Activated CD4-positive, alpha-beta memory T cell treated with anti-CD3 and anti-CD28 coated beads, Interleukin-2, amount 10 ng/mL, durations not matched to agents 7 days and 5 days (primary cell): ENCODE results near the gene RPS6KA2. TPM values are rescaled to one million over a fixed set of nuclear protein-coding genes. Genes with fewer than 3 reads are reported as not detected.

Source experiments
- CTCF ChIA-PET: fragments of 350-600 bp; sonication (Branson Sonifier 250); formaldehyde crosslinking; loops from one replicate; lab custom pipeline; 2021; ENCODE audit warnings: antibody characterized with exemption, inconsistent platforms; lab: Charles Lee
- POLR2A ChIA-PET: fragments of 350-600 bp; sonication (Branson Sonifier 250); formaldehyde crosslinking; loops from one replicate; lab custom pipeline; 2021; ENCODE audit warnings: antibody characterized with exemption; lab: Charles Lee
- DNase-seq: peaks from one replicate; pipeline ENCODE4 v3.0.0-alpha.2; 2020
- H3K27ac Mint-ChIP-seq: one replicate; pipeline ENCODE4 v1.8.0; 2021; ENCODE audit warnings: mild to moderate bottlenecking, mixed read lengths
- H3K27me3 Mint-ChIP-seq: one replicate; pipeline ENCODE4 v1.8.0; 2021; ENCODE audit warnings: mixed read lengths
- H3K36me3 Mint-ChIP-seq: one replicate; pipeline ENCODE4 v1.8.0; 2021; ENCODE audit warnings: low read depth, mixed read lengths
- H3K4me1 Mint-ChIP-seq: one replicate; pipeline ENCODE4 v1.8.0; 2021; ENCODE audit warnings: mixed read lengths
- H3K4me3 Mint-ChIP-seq: one replicate; pipeline ENCODE4 v1.8.0; 2021; ENCODE audit warnings: mild to moderate bottlenecking, mixed read lengths
- H3K9me3 Mint-ChIP-seq: one replicate; pipeline ENCODE4 v1.8.0; 2021; ENCODE audit warnings: mixed read lengths
- total RNA-seq, 2 experiments: library from RNA; stranded (reverse); gene quantifications; one replicate each; pipeline ENCODE4 v1.2.3, GENCODE V29; 2021

Gene RPS6KA2
- total RNA-seq, 2 experiments from 2014 or later = 6.3 to 6.5 TPM

- H3K4me1 Mint-ChIP-seq = peaks cover 1% of the 10 kb centered on the region
These were observed 110.7 kb downstream of the RPS6KA2 start for GRCh38 chr6:166516251-166516884.

GRCh38 chr6:166515072-166515810 is 111.8 kb downstream of the RPS6KA2 start:
- DNase-seq = no peak
- POLR2A ChIA-PET = no interaction called here
- no peaks in the 10 kb centered on the region for H3K27me3 Mint-ChIP-seq
- H3K27ac Mint-ChIP-seq = no peak overlapping the region
- peaks cover 1% of the 10 kb centered on the region for H3K4me1 Mint-ChIP-seq
- no peak overlapping the region for H3K4me3 Mint-ChIP-seq
- CTCF ChIA-PET = no interaction called here
- H3K9me3 Mint-ChIP-seq = no peaks in the 10 kb centered on the region
- H3K36me3 Mint-ChIP-seq = no peaks in the 10 kb centered on the region

More at GRCh38 chr6:166516251-166516884, 110.7 kb downstream of the RPS6KA2 start:
- Mint-ChIP-seq H3K27me3 (no peaks in the 10 kb centered on the region), H3K9me3 (no peaks in the 10 kb centered on the region), H3K4me3 (no peak overlapping the region), H3K36me3 (no peaks in the 10 kb centered on the region), H3K27ac (no peak overlapping the region)
- POLR2A ChIA-PET = no interaction called here
- CTCF ChIA-PET = no interaction called here
- no peak for DNase-seq

GRCh38 chr6:166514196-166514595 is 112.9 kb downstream of the RPS6KA2 start:
- ChIA-PET CTCF (no interaction called here), POLR2A (no interaction called here)
- Mint-ChIP-seq H3K9me3 (no peaks in the 10 kb centered on the region), H3K36me3 (no peaks in the 10 kb centered on the region), H3K27ac (no peak overlapping the region), H3K4me3 (no peak overlapping the region), H3K4me1 (peaks cover 1% of the 10 kb centered on the region), H3K27me3 (no peaks in the 10 kb centered on the region)
- DNase-seq = no peak

- Mint-ChIP-seq H3K4me1 (peaks cover 1% of the 10 kb centered on the region), H3K9me3 (no peaks in the 10 kb centered on the region), H3K27me3 (no peaks in the 10 kb centered on the region), H3K36me3 (no peaks in the 10 kb centered on the region), H3K27ac (no peak overlapping the region), H3K4me3 (no peak overlapping the region)
- CTCF ChIA-PET = interaction anchor here (1.0 to 1.2 kb wide), 2 partner anchors 12 to 18 kb away, joined by 3 read pairs; no protein-coding TSS in a partner anchor
- DNase-seq = peak; percentile 32
- POLR2A ChIA-PET = interaction anchor here (1.0 kb wide), 1 partner anchor 19 kb away, joined by 3 read pairs; no protein-coding TSS in a partner anchor
These were observed 114.5 kb downstream of the RPS6KA2 start for GRCh38 chr6:166512567-166512966.

- Mint-ChIP-seq H3K36me3 (no peaks in the 10 kb centered on the region), H3K27me3 (no peaks in the 10 kb centered on the region), H3K4me1 (peaks cover 1% of the 10 kb centered on the region), H3K27ac (no peak overlapping the region), H3K4me3 (no peak overlapping the region), H3K9me3 (no peaks in the 10 kb centered on the region)
- no peak for DNase-seq
- CTCF ChIA-PET = interaction anchor here (1.2 kb wide), 1 partner anchor 19 kb away, joined by 3 read pairs; no protein-coding TSS in a partner anchor
- POLR2A ChIA-PET = no interaction called here
These were observed 115.7 kb downstream of the RPS6KA2 start for GRCh38 chr6:166511316-166511715.

GRCh38 chr6:166509193-166509592 is 117.9 kb downstream of the RPS6KA2 start:
- DNase-seq = no peak
- H3K27me3 Mint-ChIP-seq = no peaks in the 10 kb centered on the region
- POLR2A ChIA-PET = no interaction called here
- no peak overlapping the region for H3K4me3 Mint-ChIP-seq
- no peaks in the 10 kb centered on the region for H3K9me3 Mint-ChIP-seq
- peaks cover 1% of the 10 kb centered on the region for H3K4me1 Mint-ChIP-seq
- CTCF ChIA-PET = no interaction called here
- H3K27ac Mint-ChIP-seq = no peak overlapping the region
- no peaks in the 10 kb centered on the region for H3K36me3 Mint-ChIP-seq

- peaks cover 1% of the 10 kb centered on the region for H3K4me1 Mint-ChIP-seq
- no peak overlapping the region for H3K27ac Mint-ChIP-seq
- no peaks in the 10 kb centered on the region for H3K36me3 Mint-ChIP-seq
These were observed 118.3 kb downstream of the RPS6KA2 start for GRCh38 chr6:166508726-166509125.

GRCh38 chr6:166507809-166508564 is 119.1 kb downstream of the RPS6KA2 start:
- Mint-ChIP-seq H3K27ac (no peak overlapping the region), H3K36me3 (no peaks in the 10 kb centered on the region), H3K4me3 (no peak overlapping the region), H3K27me3 (no peaks in the 10 kb centered on the region), H3K4me1 (peaks cover 1% of the 10 kb centered on the region), H3K9me3 (no peaks in the 10 kb centered on the region)
- ChIA-PET CTCF (no interaction called here), POLR2A (no interaction called here)
- no peak for DNase-seq

More at GRCh38 chr6:166508726-166509125, 118.3 kb downstream of the RPS6KA2 start:
- no peak for DNase-seq
- no peak overlapping the region for H3K4me3 Mint-ChIP-seq
- POLR2A ChIA-PET = no interaction called here
- no peaks in the 10 kb centered on the region for H3K9me3 Mint-ChIP-seq
- H3K27me3 Mint-ChIP-seq = no peaks in the 10 kb centered on the region
- CTCF ChIA-PET = no interaction called here

- H3K27me3 Mint-ChIP-seq = no peaks in the 10 kb centered on the region
- H3K36me3 Mint-ChIP-seq = no peaks in the 10 kb centered on the region
- ChIA-PET CTCF (no interaction called here), POLR2A (no interaction called here)
- H3K27ac Mint-ChIP-seq = no peak overlapping the region
- H3K4me3 Mint-ChIP-seq = no peak overlapping the region
- H3K4me1 Mint-ChIP-seq = no peaks in the 10 kb centered on the region
- DNase-seq = no peak
- no peaks in the 10 kb centered on the region for H3K9me3 Mint-ChIP-seq
These were observed 119.7 kb downstream of the RPS6KA2 start for GRCh38 chr6:166507380-166507779.

GRCh38 chr6:166505133-166505905 is 121.7 kb downstream of the RPS6KA2 start:
- ChIA-PET POLR2A (no interaction called here), CTCF (no interaction called here)
- DNase-seq = no peak
- Mint-ChIP-seq H3K9me3 (no peaks in the 10 kb centered on the region), H3K4me1 (no peaks in the 10 kb centered on the region), H3K36me3 (no peaks in the 10 kb centered on the region), H3K4me3 (no peak overlapping the region), H3K27ac (no peak overlapping the region), H3K27me3 (no peaks in the 10 kb centered on the region)

- Mint-ChIP-seq H3K4me3 (no peak overlapping the region), H3K36me3 (no peaks in the 10 kb centered on the region), H3K9me3 (no peaks in the 10 kb centered on the region), H3K27ac (no peak overlapping the region), H3K27me3 (no peaks in the 10 kb centered on the region), H3K4me1 (peaks cover 1% of the 10 kb centered on the region)
- CTCF ChIA-PET = no interaction called here
- POLR2A ChIA-PET = no interaction called here
- no peak for DNase-seq
These were observed 123.0 kb downstream of the RPS6KA2 start for GRCh38 chr6:166504100-166504499.

- Mint-ChIP-seq H3K9me3 (peaks cover 2% of the 10 kb centered on the region), H3K27me3 (no peaks in the 10 kb centered on the region), H3K4me3 (no peak overlapping the region), H3K36me3 (no peaks in the 10 kb centered on the region), H3K4me1 (peaks cover 1% of the 10 kb centered on the region), H3K27ac (no peak overlapping the region)
- ChIA-PET POLR2A (interaction anchor here (1.1 kb wide), 1 partner anchor 84 kb away, joined by 3 read pairs; no protein-coding TSS in a partner anchor), CTCF (no interaction called here)
- DNase-seq = no peak
These were observed 123.8 kb downstream of the RPS6KA2 start for GRCh38 chr6:166503167-166503744.
